WTC11 (cell line): ENCODE results near the gene SGIP1. TPM values are rescaled to one million over a fixed set of nuclear protein-coding genes. Genes with fewer than 3 reads are reported as not detected.
A peak's percentile ranks its signal among the peaks of the same experiment; 100 is the strongest.

ENCODE experiments used
- ATAC-seq: fragments of 200-7000 bp; cut with Tn5 transposase; 2 replicates; pipeline ENCODE4 v1.10.0; 2021; ENCODE audit warnings: mild to moderate bottlenecking, moderate library complexity
- CTCF ChIA-PET: fragments of 300-600 bp; sonication (Branson Sonifier 250); formaldehyde crosslinking; loops from one replicate; lab custom pipeline; 2021; ENCODE audit warnings: antibody characterized with exemption; lab: Charles Lee
- POLR2A ChIA-PET: fragments of 350-600 bp; sonication (Branson Sonifier 250); formaldehyde crosslinking; loops from one replicate; lab custom pipeline; 2021; ENCODE audit warnings: antibody characterized with exemption; lab: Charles Lee
- DNase-seq: peaks from one replicate; pipeline ENCODE4 v3.0.0; 2021; ENCODE audit warnings: low spot score
- H3K27ac Mint-ChIP-seq: 2 replicates; pipeline ENCODE4 v1.8.0; 2021; ENCODE audit warnings: mixed read lengths
- H3K27me3 Mint-ChIP-seq: 2 replicates; pipeline ENCODE4 v1.8.0; 2021; ENCODE audit warnings: low read depth, mild to moderate bottlenecking, moderate library complexity, mixed read lengths
- H3K36me3 Mint-ChIP-seq: 2 replicates; pipeline ENCODE4 v1.8.0; 2021; ENCODE audit warnings: mixed read lengths
- H3K4me1 Mint-ChIP-seq: 2 replicates; pipeline ENCODE4 v1.8.0; 2022; ENCODE audit warnings: mixed read lengths
- H3K4me3 Mint-ChIP-seq: 2 replicates; pipeline ENCODE4 v1.8.0; 2021; ENCODE audit warnings: mild to moderate bottlenecking, moderate library complexity, mixed read lengths
- H3K9me3 Mint-ChIP-seq: 2 replicates; pipeline ENCODE4 v1.8.0; 2021; ENCODE audit warnings: mixed read lengths
- AR ChIP-seq: fragments of 250-450 bp; sonication (Bioruptor Pico); IDR thresholded peaks from 2 replicates; pipeline ENCODE4 v1.9.0; 2021; ENCODE audit warnings: mild to moderate bottlenecking
- ESRRA ChIP-seq: sonication (generic); formaldehyde crosslinking; IDR thresholded peaks from 2 replicates; pipeline ENCODE4 v1.8.1; 2022; ENCODE audit warnings: mild to moderate bottlenecking, missing genetic modification reagents, borderline replicate concordance
- ETV6 ChIP-seq: sonication (generic); formaldehyde crosslinking; IDR thresholded peaks from 2 replicates; pipeline ENCODE4 v1.8.1; 2022; ENCODE audit warnings: mild to moderate bottlenecking, missing genetic modification reagents
- FOXP1 ChIP-seq: sonication (generic); formaldehyde crosslinking; IDR thresholded peaks from 2 replicates; pipeline ENCODE4 v1.8.0; 2022; ENCODE audit warnings: missing genetic modification reagents, mild to moderate bottlenecking, moderate library complexity, borderline replicate concordance
- GABPB1 ChIP-seq: sonication (generic); formaldehyde crosslinking; IDR thresholded peaks from 2 replicates; pipeline ENCODE4 v1.8.1; 2023; ENCODE audit warnings: mild to moderate bottlenecking, missing genetic modification reagents
- GRHL2 ChIP-seq: fragments of 250-450 bp; sonication (Bioruptor Pico); IDR thresholded peaks from 2 replicates; pipeline ENCODE4 v1.8.0; 2022; ENCODE audit warnings: mild to moderate bottlenecking, moderate library complexity; ENCODE audit not compliant: insufficient replicate concordance, severe bottlenecking
- KAT7 ChIP-seq: sonication (generic); formaldehyde crosslinking; IDR thresholded peaks from 2 replicates; pipeline ENCODE4 v1.8.1; 2023; ENCODE audit warnings: missing genetic modification reagents, mild to moderate bottlenecking, borderline replicate concordance
- NFE2L1 ChIP-seq: sonication (generic); formaldehyde crosslinking; IDR thresholded peaks from 2 replicates; pipeline ENCODE4 v1.8.1; 2023; ENCODE audit warnings: missing genetic modification reagents
- NR1H2 ChIP-seq: sonication (generic); formaldehyde crosslinking; IDR thresholded peaks from 2 replicates; pipeline ENCODE4 v1.9.0; 2021; ENCODE audit warnings: mild to moderate bottlenecking, moderate library complexity, missing genetic modification reagents
- NR3C1 ChIP-seq: sonication (generic); formaldehyde crosslinking; conservative IDR thresholded peaks from 2 replicates; pipeline ENCODE4 v1.8.1; 2023; ENCODE audit warnings: low read depth, mild to moderate bottlenecking, missing genetic modification reagents
- RELA ChIP-seq: sonication (generic); formaldehyde crosslinking; IDR thresholded peaks from 2 replicates; pipeline ENCODE4 v1.8.1; 2022; ENCODE audit warnings: missing genetic modification reagents, mild to moderate bottlenecking, borderline replicate concordance
- SMAD3 ChIP-seq: sonication (generic); formaldehyde crosslinking; IDR thresholded peaks from 2 replicates; pipeline ENCODE4 v1.8.0; 2022; ENCODE audit warnings: missing genetic modification reagents, mild to moderate bottlenecking, borderline replicate concordance
- SOX15 ChIP-seq: fragments of 250-450 bp; sonication (Bioruptor Pico); IDR thresholded peaks from 2 replicates; pipeline ENCODE4 v1.9.0; 2021; ENCODE audit warnings: mild to moderate bottlenecking
- STAT6 ChIP-seq: sonication (generic); formaldehyde crosslinking; conservative IDR thresholded peaks from 2 replicates; pipeline ENCODE4 v1.8.1; 2023; ENCODE audit warnings: mild to moderate bottlenecking, low read depth, missing genetic modification reagents, moderate library complexity
- TCF7 ChIP-seq: sonication (generic); formaldehyde crosslinking; IDR thresholded peaks from 2 replicates; pipeline ENCODE4 v1.8.0; 2022; ENCODE audit warnings: mild to moderate bottlenecking, low read depth, missing genetic modification reagents, moderate library complexity
- TEAD4 ChIP-seq: sonication (generic); formaldehyde crosslinking; IDR thresholded peaks from 2 replicates; pipeline ENCODE4 v1.8.0; 2022; ENCODE audit warnings: mild to moderate bottlenecking, missing genetic modification reagents
- ZMAT4 ChIP-seq: fragments of 250-450 bp; sonication (Bioruptor Pico); IDR thresholded peaks from 2 replicates; pipeline ENCODE4 v1.9.0; 2021; ENCODE audit warnings: mild to moderate bottlenecking
- ZNF263 ChIP-seq: sonication (generic); formaldehyde crosslinking; IDR thresholded peaks from 2 replicates; pipeline ENCODE4 v1.8.1; 2022; ENCODE audit warnings: low read depth, mild to moderate bottlenecking, moderate library complexity, missing genetic modification reagents
- ZNF281 ChIP-seq: sonication (generic); formaldehyde crosslinking; IDR thresholded peaks from 2 replicates; pipeline ENCODE4 v1.8.0; 2023; ENCODE audit warnings: mild to moderate bottlenecking, missing genetic modification reagents
- ZNF425 ChIP-seq: fragments of 250-450 bp; sonication (Bioruptor Pico); conservative IDR thresholded peaks from 2 replicates; pipeline ENCODE4 v1.9.0; 2021; ENCODE audit warnings: mild to moderate bottlenecking
- ZNF532 ChIP-seq: fragments of 250-450 bp; sonication (Bioruptor Pico); IDR thresholded peaks from 2 replicates; pipeline ENCODE4 v1.9.0; 2021; ENCODE audit warnings: mild to moderate bottlenecking, borderline replicate concordance
- total RNA-seq: library from RNA; stranded (reverse); gene quantifications from 3 replicates; pipeline ENCODE4 v1.2.3, GENCODE V29; 2021

Gene SGIP1
- total RNA-seq, 1 experiment from 2014 or later = 3.9 TPM

GRCh38 chr1:66539491-66539890, 5.5 kb downstream of the SGIP1 start (continued):
- no peak for TF ChIP-seq ZNF425 (CRISPR knock-in tag)
- TF ChIP-seq SOX15 (CRISPR knock-in tag) = no peak
- TF ChIP-seq NR1H2 = no peak
- TF ChIP-seq GABPB1 = no peak
- TF ChIP-seq ZMAT4 (CRISPR knock-in tag) = no peak
- TF ChIP-seq FOXP1 (CRISPR knock-in tag) = no peak
- no peak for TF ChIP-seq AR (CRISPR knock-in tag)
- TF ChIP-seq ZNF532 (CRISPR knock-in tag) = no peak
- no peak for TF ChIP-seq KAT7 (CRISPR knock-in tag)
- no peak for TF ChIP-seq GRHL2 (CRISPR knock-in tag)

- CTCF ChIA-PET = interaction anchor here (0.8 to 1.3 kb wide), 2 partner anchors 9 to 12 kb away, joined by 3 read pairs; no protein-coding TSS in a partner anchor
- no peaks in the 10 kb centered on the region for H3K9me3 Mint-ChIP-seq
- H3K4me3 Mint-ChIP-seq = no peak overlapping the region; the same call in 1 of the 2 replicates
- H3K27ac Mint-ChIP-seq = peak overlapping the region; percentile 71
- H3K27me3 Mint-ChIP-seq = no peaks in the 10 kb centered on the region
- ATAC-seq (peak; percentile 66), DNase-seq (no peak)
- H3K4me1 Mint-ChIP-seq = peaks cover 28% of the 10 kb centered on the region
- POLR2A ChIA-PET = no interaction called here
- no peaks in the 10 kb centered on the region for H3K36me3 Mint-ChIP-seq
- no peak for TF ChIP-seq FOXP1 (CRISPR knock-in tag)
- TF ChIP-seq NR3C1 (CRISPR knock-in tag) = no peak
- TF ChIP-seq ESRRA (CRISPR knock-in tag) = no peak
- TF ChIP-seq STAT6 (CRISPR knock-in tag) = no peak
- TF ChIP-seq ETV6 (CRISPR knock-in tag) = no peak
- TF ChIP-seq TCF7 = no peak
- no peak for TF ChIP-seq ZNF263
- no peak for TF ChIP-seq NFE2L1 (CRISPR knock-in tag)
- no peak for TF ChIP-seq TEAD4
- TF ChIP-seq ZNF281 (CRISPR knock-in tag) = no peak
- TF ChIP-seq SMAD3 = no peak
- no peak for TF ChIP-seq RELA (CRISPR knock-in tag)
These were observed 6.6 kb downstream of the SGIP1 start for GRCh38 chr1:66540434-66541032.
